Urinary bladder (tissue), 4 donors: Measurements from ENCODE around the gene ADAMTSL3. TPM values are rescaled to one million over a fixed set of nuclear protein-coding genes. Genes with fewer than 3 reads are reported as not detected.

Source experiments
- DNase-seq: peaks from one replicate; pipeline ENCODE4 v3.0.0-alpha.2; 2015; ENCODE audit errors: extremely low spot score
- H3K27ac ChIP-seq: one replicate; pipeline ENCODE4 v1.5.1; 2013; ENCODE audit warnings: low read depth, mild to moderate bottlenecking, moderate library complexity
- H3K36me3 ChIP-seq: one replicate; pipeline ENCODE4 v1.6.1; 2013; ENCODE audit warnings: mild to moderate bottlenecking, moderate library complexity; ENCODE audit not compliant: insufficient read depth
- H3K4me1 ChIP-seq: one replicate; pipeline ENCODE4 v1.6.1; 2013; ENCODE audit warnings: mild to moderate bottlenecking, moderate library complexity; ENCODE audit not compliant: insufficient read depth
- H3K4me3 ChIP-seq: one replicate; pipeline ENCODE4 v1.5.1; 2013; ENCODE audit warnings: low read depth, low read length
- WGBS: extraction: QIAGEN DNeasy Blood & Tissue Kit; methylation state at CpG from one replicate; pipeline ENCODE4 v1.1.7; 2013; 5-methylcytosine and 5-hydroxymethylcytosine counted together
- polyA plus RNA-seq: library from polyadenylated mRNA; stranded (reverse); fragments of 200-250 nt; gene quantifications from one replicate; pipeline ENCODE4 v1.2.3, GENCODE V29; 2013
- total RNA-seq: library from RNA; depleted of rRNA; stranded (reverse); fragments of >200 nt; gene quantifications from one replicate; pipeline ENCODE4 v1.2.3, GENCODE V29; 2014
- donor health status: healthy with polysubstance abuse.
- donor health status: healthy.

The ADAMTSL3 gene
- total and polyA plus RNA-seq, 2 donors = 14.4 to 56.9 TPM

- Histone ChIP-seq H3K27ac (no peak overlapping the region), H3K4me3 (no peak overlapping the region), H3K36me3 (no peaks in the 10 kb centered on the region), H3K4me1 (no peaks in the 10 kb centered on the region)
- no peak for DNase-seq
- WGBS = 21% methylated on average over 3 of the region's 3 CpGs
Observed at GRCh38 chr15:83665480-83665879, 11.6 kb downstream of the ADAMTSL3 start.

- WGBS = 84% methylated on average over 1 of the region's 1 CpG
- no peaks in the 10 kb centered on the region for H3K36me3 ChIP-seq
- no peak for DNase-seq
- no peaks in the 10 kb centered on the region for H3K4me1 ChIP-seq
- no peak overlapping the region for H3K4me3 ChIP-seq
- H3K27ac ChIP-seq = no peak overlapping the region
Observed at GRCh38 chr15:83670672-83671229, 16.8 kb downstream of the ADAMTSL3 start.

- no peak overlapping the region for H3K4me3 ChIP-seq
- WGBS = 85% methylated on average over 2 of the region's 2 CpGs
- H3K4me1 ChIP-seq = no peaks in the 10 kb centered on the region
- H3K36me3 ChIP-seq = no peaks in the 10 kb centered on the region
- H3K27ac ChIP-seq = no peak overlapping the region
- no peak for DNase-seq
Observed at GRCh38 chr15:83671603-83672002, 17.7 kb downstream of the ADAMTSL3 start.

- no peak overlapping the region for H3K27ac ChIP-seq
- no peaks in the 10 kb centered on the region for H3K36me3 ChIP-seq
- no peak for DNase-seq
- WGBS = 76% methylated on average over 1 of the region's 1 CpG
- no peak overlapping the region for H3K4me3 ChIP-seq
- no peaks in the 10 kb centered on the region for H3K4me1 ChIP-seq
Observed at GRCh38 chr15:83673385-83673784, 19.5 kb downstream of the ADAMTSL3 start.

GRCh38 chr15:83682476-83683088, 28.7 kb downstream of the ADAMTSL3 start:
- no peak overlapping the region for H3K27ac ChIP-seq
- DNase-seq = no peak
- no peaks in the 10 kb centered on the region for H3K4me1 ChIP-seq
- no peaks in the 10 kb centered on the region for H3K36me3 ChIP-seq
- no peak overlapping the region for H3K4me3 ChIP-seq
- 47% methylated on average over 3 of the region's 3 CpGs for WGBS

GRCh38 chr15:83685916-83686332, 32.0 kb downstream of the ADAMTSL3 start:
- H3K4me3 ChIP-seq = no peak overlapping the region

GRCh38 chr15:83688201-83688600, 34.3 kb downstream of the ADAMTSL3 start:
- H3K36me3 ChIP-seq = no peaks in the 10 kb centered on the region
- 88% methylated on average over 4 of the region's 4 CpGs for WGBS
- H3K27ac ChIP-seq = no peak overlapping the region
- no peak for DNase-seq
- no peaks in the 10 kb centered on the region for H3K4me1 ChIP-seq
- no peak overlapping the region for H3K4me3 ChIP-seq

More at GRCh38 chr15:83685916-83686332, 32.0 kb downstream of the ADAMTSL3 start:
- 25% methylated on average over 9 of the region's 9 CpGs for WGBS
- H3K4me1 ChIP-seq = no peaks in the 10 kb centered on the region
- peak; percentile 11 for DNase-seq
- no peaks in the 10 kb centered on the region for H3K36me3 ChIP-seq
- no peak overlapping the region for H3K27ac ChIP-seq

- 74% methylated on average over 4 of the region's 4 CpGs for WGBS
- H3K4me1 ChIP-seq = no peaks in the 10 kb centered on the region
- no peak overlapping the region for H3K27ac ChIP-seq
- no peaks in the 10 kb centered on the region for H3K36me3 ChIP-seq
- H3K4me3 ChIP-seq = no peak overlapping the region
- no peak for DNase-seq
Observed at GRCh38 chr15:83690676-83691075, 36.8 kb downstream of the ADAMTSL3 start.

GRCh38 chr15:83692746-83693581, 39.0 kb downstream of the ADAMTSL3 start:
- DNase-seq = no peak
- Histone ChIP-seq H3K4me1 (no peaks in the 10 kb centered on the region), H3K4me3 (no peak overlapping the region), H3K27ac (no peak overlapping the region), H3K36me3 (no peaks in the 10 kb centered on the region)
- WGBS = 30% methylated on average over 10 of the region's 10 CpGs

GRCh38 chr15:83694015-83694414, 40.1 kb downstream of the ADAMTSL3 start:
- no peaks in the 10 kb centered on the region for H3K4me1 ChIP-seq
- no peak overlapping the region for H3K4me3 ChIP-seq
- H3K36me3 ChIP-seq = no peaks in the 10 kb centered on the region
- H3K27ac ChIP-seq = no peak overlapping the region
- 23% methylated on average over 9 of the region's 9 CpGs for WGBS
- DNase-seq = no peak

- Histone ChIP-seq H3K27ac (no peak overlapping the region), H3K4me3 (no peak overlapping the region), H3K36me3 (no peaks in the 10 kb centered on the region), H3K4me1 (no peaks in the 10 kb centered on the region)
- no peak for DNase-seq
- 35% methylated on average over 5 of the region's 5 CpGs for WGBS
Observed at GRCh38 chr15:83694536-83694935, 40.6 kb downstream of the ADAMTSL3 start.

- DNase-seq = no peak
- 19% methylated on average over 3 of the region's 3 CpGs for WGBS
- no peak overlapping the region for H3K4me3 ChIP-seq
- no peaks in the 10 kb centered on the region for H3K4me1 ChIP-seq
- H3K36me3 ChIP-seq = no peaks in the 10 kb centered on the region
- H3K27ac ChIP-seq = no peak overlapping the region
Observed at GRCh38 chr15:83695246-83695645, 41.3 kb downstream of the ADAMTSL3 start.

- Histone ChIP-seq H3K4me3 (no peak overlapping the region), H3K4me1 (no peaks in the 10 kb centered on the region), H3K36me3 (no peaks in the 10 kb centered on the region), H3K27ac (no peak overlapping the region)
- WGBS = 72% methylated on average over 7 of the region's 7 CpGs
- DNase-seq = no peak
Observed at GRCh38 chr15:83695901-83696425, 42.0 kb downstream of the ADAMTSL3 start.

- DNase-seq = no peak
- Histone ChIP-seq H3K4me3 (no peak overlapping the region), H3K27ac (no peak overlapping the region), H3K36me3 (no peaks in the 10 kb centered on the region), H3K4me1 (no peaks in the 10 kb centered on the region)
Observed at GRCh38 chr15:83697716-83698115, 43.8 kb downstream of the ADAMTSL3 start.
